BJ (cell line): Measurements from ENCODE around the gene C19orf38. TPM values are rescaled to one million over a fixed set of nuclear protein-coding genes. Genes with fewer than 3 reads are reported as not detected.

Source experiments
- CTCF ChIA-PET: fragments of 350-600 bp; formaldehyde crosslinking; extraction: SDS; loops from one replicate; lab custom pipeline; 2021; ENCODE audit warnings: antibody characterized with exemption, inconsistent platforms; lab: Yijun Ruan, JAX
- POLR2A ChIA-PET: fragments of 300-600 bp; sonication (Branson Sonifier 250); formaldehyde crosslinking; extraction: SDS; loops from one replicate; lab custom pipeline; 2021; ENCODE audit warnings: antibody characterized with exemption; lab: Charles Lee
- DNase-seq: peaks from one replicate; pipeline ENCODE4 v3.0.0-alpha.2; 2011; ENCODE audit warnings: low read depth
- H3K27me3 ChIP-seq: 2 replicates; pipeline ENCODE4 v1.6.0; 2011; ENCODE audit warnings: low read length; ENCODE audit not compliant: control insufficient read depth, insufficient read depth
- H3K36me3 ChIP-seq: 2 replicates; pipeline ENCODE4 v1.5.1; 2011; ENCODE audit warnings: low read length; ENCODE audit not compliant: control insufficient read depth, insufficient read depth
- H3K4me3 ChIP-seq: 2 replicates; pipeline ENCODE4 v1.5.1; 2011; ENCODE audit warnings: low read depth, mild to moderate bottlenecking, control low read depth, low read length
- polyA plus RNA-seq: library from polyadenylated mRNA; depleted of rRNA; stranded (reverse); fragments of >200 nt; gene quantifications from 2 replicates; pipeline ENCODE4 v1.2.3, GENCODE V29; 2011; rRNA removed
- small RNA-seq: library from RNA; depleted of rRNA; stranded (forward); fragments of <200 nt; gene quantifications from one replicate; pipeline ENCODE3, GENCODE V24; 2012; ENCODE audit warnings: low replicate concordance, low read depth; ENCODE audit not compliant: insufficient read length
- TF ChIP-seq, protein P1 (sequence below): IDR thresholded peaks from 2 replicates; pipeline ENCODE4 v1.5.1; 2011; ENCODE audit warnings: low read depth, mild to moderate bottlenecking, control low read depth, inconsistent platforms, low read length, moderate library complexity; ENCODE audit not compliant: insufficient read depth

Gene C19orf38
- polyA plus RNA-seq, 1 experiment: 0.26 TPM

GRCh38 chr19:10915130-10916091 is 67.2 kb downstream of the C19orf38 start:
- ChIA-PET CTCF (interaction anchor here (0.6 to 5.7 kb wide), 12 partner anchors 10 to 146 kb away, joined by 3 to 37 read pairs (median 4); partner anchors contain the start of gene CARM1), POLR2A (no interaction called here)
- peak; percentile 78 for DNase-seq
- H3K4me3 ChIP-seq: no peak overlapping the region
- H3K36me3 ChIP-seq: peaks cover 36% of the 10 kb centered on the region
- H3K27me3 ChIP-seq: no peaks in the 10 kb centered on the region
- TF ChIP-seq, protein P1, sequence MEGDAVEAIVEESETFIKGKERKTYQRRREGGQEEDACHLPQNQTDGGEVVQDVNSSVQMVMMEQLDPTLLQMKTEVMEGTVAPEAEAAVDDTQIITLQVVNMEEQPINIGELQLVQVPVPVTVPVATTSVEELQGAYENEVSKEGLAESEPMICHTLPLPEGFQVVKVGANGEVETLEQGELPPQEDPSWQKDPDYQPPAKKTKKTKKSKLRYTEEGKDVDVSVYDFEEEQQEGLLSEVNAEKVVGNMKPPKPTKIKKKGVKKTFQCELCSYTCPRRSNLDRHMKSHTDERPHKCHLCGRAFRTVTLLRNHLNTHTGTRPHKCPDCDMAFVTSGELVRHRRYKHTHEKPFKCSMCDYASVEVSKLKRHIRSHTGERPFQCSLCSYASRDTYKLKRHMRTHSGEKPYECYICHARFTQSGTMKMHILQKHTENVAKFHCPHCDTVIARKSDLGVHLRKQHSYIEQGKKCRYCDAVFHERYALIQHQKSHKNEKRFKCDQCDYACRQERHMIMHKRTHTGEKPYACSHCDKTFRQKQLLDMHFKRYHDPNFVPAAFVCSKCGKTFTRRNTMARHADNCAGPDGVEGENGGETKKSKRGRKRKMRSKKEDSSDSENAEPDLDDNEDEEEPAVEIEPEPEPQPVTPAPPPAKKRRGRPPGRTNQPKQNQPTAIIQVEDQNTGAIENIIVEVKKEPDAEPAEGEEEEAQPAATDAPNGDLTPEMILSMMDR: peak; percentile 72

- POLR2A ChIA-PET: no interaction called here
- TF ChIP-seq, protein P1: no peak
- CTCF ChIA-PET: interaction anchor here (1.2 to 5.7 kb wide), 7 partner anchors 8 to 147 kb away, joined by 3 to 37 read pairs (median 6); partner anchors contain the start of gene CARM1
Observed at GRCh38 chr19:10916602-10917001, 68.4 kb downstream of the C19orf38 start.

DNA sequence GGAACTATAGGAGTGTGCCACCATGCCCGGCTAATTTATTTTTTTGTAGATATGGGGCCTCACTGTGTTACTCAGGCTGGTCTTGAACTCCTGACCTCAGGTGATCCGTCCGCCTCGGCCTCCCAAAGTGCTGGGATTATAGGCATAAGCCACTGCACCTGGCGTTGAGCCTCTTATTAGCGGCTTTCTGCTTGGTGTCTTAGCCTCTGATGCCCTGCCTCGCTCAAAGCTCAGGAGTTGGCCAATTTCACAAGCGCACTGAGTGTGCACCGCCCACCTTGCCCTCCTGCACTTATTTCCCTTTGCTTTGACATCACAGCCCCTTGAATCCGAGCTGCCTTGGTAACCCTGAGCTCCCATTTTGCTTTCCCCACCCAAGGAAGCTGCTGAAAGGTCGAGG is 70.1 kb downstream of the C19orf38 start:
- H3K27me3 ChIP-seq: no peaks in the 10 kb centered on the region
- TF ChIP-seq, protein P1: no peak
- ChIA-PET CTCF (interaction anchor here (1.7 to 5.7 kb wide), 4 partner anchors 24 to 54 kb away, joined by 5 to 37 read pairs (median 6); partner anchors contain the start of gene CARM1), POLR2A (no interaction called here)
- H3K4me3 ChIP-seq: no peak overlapping the region
- peaks cover 39% of the 10 kb centered on the region for H3K36me3 ChIP-seq
- no peak for DNase-seq

More at GRCh38 chr19:10916602-10917001, 68.4 kb downstream of the C19orf38 start:
- Histone ChIP-seq H3K4me3 (no peak overlapping the region), H3K27me3 (no peaks in the 10 kb centered on the region), H3K36me3 (peaks cover 40% of the 10 kb centered on the region)
- DNase-seq: no peak

Small RNA genes lying within 50 kb of the gene (small RNA-seq; reads per million reads assigned to genes)
- gene MIR199A1 (1.3 reads per million), gene MIR6793 (not detected)

Other genes with a start within 250 kb of the C19orf38 start
- 78.0 and 114 TPM in 2 replicates for gene SLC44A2, start 222.9 kb upstream of the C19orf38 start, polyA plus RNA-seq
- gene ILF3, start 194.1 kb upstream of the C19orf38 start, polyA plus RNA-seq: 99.0 and 148 TPM in 2 replicates
- 23.9 and 46.5 TPM in 2 replicates for gene QTRT1, start 147.0 kb upstream of the C19orf38 start, polyA plus RNA-seq
- 43.5 and 64.2 TPM in 2 replicates for gene DNM2, start 130.3 kb upstream of the C19orf38 start, polyA plus RNA-seq
- 50.2 and 85.3 TPM in 2 replicates for gene TMED1, start 12.2 kb upstream of the C19orf38 start, polyA plus RNA-seq
- 17.9 and 33.7 TPM in 2 replicates for gene CARM1, start 23.1 kb downstream of the C19orf38 start, polyA plus RNA-seq
- gene YIPF2, start 80.2 kb downstream of the C19orf38 start, polyA plus RNA-seq: 79.3 and 138 TPM in 2 replicates
- 6.7 and 9.1 TPM in 2 replicates for gene TIMM29, start 80.4 kb downstream of the C19orf38 start, polyA plus RNA-seq
- gene SMARCA4, start 112.6 kb downstream of the C19orf38 start, polyA plus RNA-seq: 25.2 and 46.3 TPM in 2 replicates
- gene LDLR, start 241.0 kb downstream of the C19orf38 start, polyA plus RNA-seq: 20.2 and 60.0 TPM in 2 replicates